K562 (cell line): ENCODE measurements around the gene ALDOC. TPM values are rescaled to one million over a fixed set of nuclear protein-coding genes. Genes with fewer than 3 reads are reported as not detected.

Source experiments
- ATAC-seq: fragments of 200-7000 bp; cut with Tn5 transposase; 3 replicates; pipeline ENCODE4 v1.9.1; 2020; ENCODE audit warnings: moderate library complexity
- BruUV-seq: library from RNA; stranded (reverse); fragments of 400-500 nt; replicated peaks from 2 replicates; lab custom pipeline; 2021; lab: Mats Ljungman, UMichigan
- CTCF ChIA-PET: fragments of 300-600 bp; formaldehyde crosslinking; extraction: SDS; loops from one replicate; lab custom pipeline; 2021; ENCODE audit warnings: low intra/inter-chr PET ratio; lab: Yijun Ruan, JAX
- POLR2A ChIA-PET: fragments of 300-600, 350-650 bp; sonication (Branson Sonifier 250); formaldehyde crosslinking; extraction: SDS; loops from one replicate; lab custom pipeline; 2021; ENCODE audit warnings: antibody characterized with exemption, inconsistent platforms; lab: Yijun Ruan, JAX
- DNase-seq, 4 experiments: peaks; one replicate each; pipeline versions ENCODE4 v3.0.0 to v3.0.0-alpha.2; 2011 to 2018; ENCODE audit warnings: low spot score in 3 of 4, mixed read lengths in 3 of 4; ENCODE audit errors: extremely low read depth in 1 of 4
- FAIRE-seq: peaks from 2 replicates; lab custom pipeline; 2011; peaks lifted over from hg19 to GRCh38; lab: Jason Lieb, UNC
- H2AFZ ChIP-seq: 2 replicates; pipeline ENCODE4 v1.6.0; 2011; ENCODE audit warnings: low read depth, low read length, control low read depth, inconsistent platforms
- H3K27ac ChIP-seq: fragments of 200-600 bp; 3 replicates; pipeline ENCODE4 v1.8.0; 2011; ENCODE audit warnings: low read depth, mild to moderate bottlenecking, control low read depth, inconsistent platforms, low read length, moderate library complexity, mixed read lengths; ENCODE audit errors: extremely low read depth
- H3K27me3 ChIP-seq, 2 experiments: fragments of 300-600 bp in 1 of 2; 2 replicates in 1 of 2; 3 replicates in 1 of 2; pipeline versions ENCODE4 v1.6.0 to v1.8.0; 2011; ENCODE audit warnings: inconsistent platforms in 2 of 2, low read length in 2 of 2, mild to moderate bottlenecking in 1 of 2, mixed read lengths in 1 of 2, moderate library complexity in 1 of 2; ENCODE audit not compliant: control insufficient read depth in 2 of 2, insufficient read depth in 2 of 2
- H3K36me3 ChIP-seq: fragments of 300-600 bp; 3 replicates; pipeline ENCODE4 v1.8.0; 2011; ENCODE audit warnings: mild to moderate bottlenecking, low read length, inconsistent platforms; ENCODE audit not compliant: control insufficient read depth, insufficient read depth
- H3K4me1 ChIP-seq, 2 experiments: fragments of 200-600 bp in 1 of 2; replicated peaks in 1 of 2; 2 replicates in 1 of 2; 3 replicates in 1 of 2; pipeline versions ENCODE4 v1.5.1 to v1.8.0; 2011; ENCODE audit warnings: inconsistent platforms in 2 of 2, low read length in 2 of 2, mild to moderate bottlenecking in 1 of 2, mixed read lengths in 1 of 2, moderate library complexity in 1 of 2; ENCODE audit not compliant: control insufficient read depth in 2 of 2, insufficient read depth in 2 of 2
- H3K4me2 ChIP-seq: 2 replicates; pipeline ENCODE4 v1.6.1; 2011; ENCODE audit warnings: low read length, control low read depth, inconsistent platforms, mixed read lengths; ENCODE audit not compliant: insufficient read depth
- H3K4me3 ChIP-seq: fragments of 200-600 bp; sonication (generic), shearing (Covaris generic); 2 replicates; pipeline ENCODE4 v1.5.1; 2016; ENCODE audit warnings: control low read depth, inconsistent platforms
- H3K79me2 ChIP-seq: fragments of 200-600 bp; 3 replicates; pipeline ENCODE4 v1.8.0; 2011; ENCODE audit warnings: low read length, inconsistent platforms; ENCODE audit not compliant: control insufficient read depth, insufficient read depth
- H3K9ac ChIP-seq, 2 experiments: 2 replicates each; pipeline versions ENCODE4 v1.6.0 to v1.6.1; 2011; ENCODE audit warnings: low read depth in 2 of 2, low read length in 2 of 2, control low read depth in 1 of 2, inconsistent platforms in 1 of 2, mild to moderate bottlenecking in 1 of 2, mixed read lengths in 1 of 2; ENCODE audit not compliant: insufficient read depth in 1 of 2
- H3K9me1 ChIP-seq: one replicate; pipeline ENCODE4 v1.6.0; 2011; ENCODE audit warnings: inconsistent platforms, mild to moderate bottlenecking, low read length, moderate library complexity; ENCODE audit not compliant: control insufficient read depth, insufficient read depth
- H3K9me3 ChIP-seq: replicated peaks from 2 replicates; pipeline ENCODE4 v1.5.1; 2011; ENCODE audit warnings: low read depth, low read length, inconsistent platforms; ENCODE audit not compliant: control insufficient read depth, insufficient read depth
- H4K20me1 ChIP-seq: replicated peaks from 2 replicates; pipeline ENCODE4 v1.6.1; 2011; ENCODE audit warnings: low read length, inconsistent platforms, mixed read lengths; ENCODE audit not compliant: control insufficient read depth, insufficient read depth
- BCOR ChIP-seq: fragments of 450-650 bp; IDR thresholded peaks from 2 replicates; pipeline ENCODE4 v1.6.1; 2016
- CBX3 ChIP-seq, 2 experiments: IDR thresholded peaks; 1 replicate in 1 of 2; 2 replicates in 1 of 2; pipeline ENCODE4 v1.6.1; 2012; ENCODE audit warnings: inconsistent platforms in 2 of 2, low read length in 2 of 2, borderline replicate concordance in 1 of 2, control low read depth in 1 of 2
- GTF2A2 ChIP-seq: IDR thresholded peaks from 2 replicates; pipeline ENCODE4 v1.6.1; 2016; ENCODE audit warnings: mild to moderate bottlenecking, missing genetic modification characterization, missing compliant biosample characterization
- KDM1A ChIP-seq, 2 experiments: fragments of 450-650 bp; IDR thresholded peaks; 2 replicates each; pipeline ENCODE4 v1.6.1; 2016; ENCODE audit warnings: mild to moderate bottlenecking in 2 of 2
- NCOA1 ChIP-seq: fragments of 450-650 bp; IDR thresholded peaks from 2 replicates; pipeline ENCODE4 v1.6.1; 2016; ENCODE audit warnings: low read depth
- RBM25 ChIP-seq: fragments of 200-400 bp; formaldehyde crosslinking; IDR thresholded peaks from 2 replicates; pipeline ENCODE4 v1.6.1; 2018; ENCODE audit warnings: low read length, low read depth, moderate library complexity; ENCODE audit not compliant: severe bottlenecking
- RCOR1 ChIP-seq, 2 experiments: IDR thresholded peaks; 2 replicates each; pipeline ENCODE4 v1.6.1; 2012; ENCODE audit warnings: low read depth in 2 of 2, low read length in 2 of 2, borderline replicate concordance in 1 of 2, improper control_type of control experiment in 1 of 2
- SMARCA5 ChIP-seq: fragments of 450-650 bp; IDR thresholded peaks from 2 replicates; pipeline ENCODE4 v1.6.1; 2016
- ZFP36 ChIP-seq: fragments of 150-350 bp; IDR thresholded peaks from 2 replicates; pipeline ENCODE4 v1.6.1; 2018; ENCODE audit warnings: low read length, low read depth; ENCODE audit not compliant: partially characterized antibody
- ZNF140 ChIP-seq: fragments of 250-450 bp; sonication (Bioruptor Pico); IDR thresholded peaks from 2 replicates; pipeline ENCODE4 v1.8.0; 2021; ENCODE audit warnings: moderate library complexity, mild to moderate bottlenecking, inconsistent platforms
- WGBS: fragments of 100-300 bp; shearing (Covaris generic); methylation state at CpG from one replicate; pipeline ENCODE4 v1.1.6; 2016; ENCODE audit warnings: low coverage, mixed read lengths; ENCODE audit not compliant: insufficient coverage; ENCODE audit errors: missing lambda C conversion rate; 5-methylcytosine and 5-hydroxymethylcytosine counted together
- in situ Hi-C: fragments of 300-500 bp; cut with MboI; formaldehyde crosslinking; loops from 4 replicates; pipeline ENCODE4 v1.15.0; 2018; ENCODE audit warnings: inconsistent platforms, mixed read lengths
- intact Hi-C: fragments of 100-400 bp; cut with micrococcal nuclease; formaldehyde crosslinking; loops from 2 replicates; pipeline ENCODE4 v1.14.2; 2022
- polyA plus RNA-seq, 8 experiments: library from polyadenylated mRNA; depleted of rRNA in 4 of 8; stranded (reverse) in 5 of 8; unstranded in 3 of 8; fragments of >200 nt; fragmentation: Nextera tagmentation in 2 of 8; fragmentation: Illumina TruSeq in 1 of 8; extraction: Ambion mirVana in 2 of 8; extraction: Trizol in 1 of 8; gene quantifications; 2 replicates each; pipeline versions ENCODE4 v1.2.1 to v1.2.3, GENCODE V29; 2011 to 2014; ENCODE audit warnings: inconsistent platforms in 1 of 8, missing spikeins in 1 of 8
- total RNA-seq, 7 experiments: library from RNA; depleted of rRNA in 6 of 7; stranded (reverse); fragments of >200 nt in 6 of 7; fragmentation: Illumina TruSeq in 2 of 7; extraction: Trizol in 2 of 7; gene quantifications; 2 replicates each; pipeline versions ENCODE4 v1.2.1 to v1.2.3, GENCODE V29; 2011 to 2021; ENCODE audit warnings: low replicate concordance in 1 of 7

The ALDOC gene
- total and polyA plus RNA-seq, 9 of the 15 experiments (the other 6 are each of a cell fraction or from before 2014, with no cell fraction given) = 43.2 to 263 (median 99.2) TPM

DNA sequence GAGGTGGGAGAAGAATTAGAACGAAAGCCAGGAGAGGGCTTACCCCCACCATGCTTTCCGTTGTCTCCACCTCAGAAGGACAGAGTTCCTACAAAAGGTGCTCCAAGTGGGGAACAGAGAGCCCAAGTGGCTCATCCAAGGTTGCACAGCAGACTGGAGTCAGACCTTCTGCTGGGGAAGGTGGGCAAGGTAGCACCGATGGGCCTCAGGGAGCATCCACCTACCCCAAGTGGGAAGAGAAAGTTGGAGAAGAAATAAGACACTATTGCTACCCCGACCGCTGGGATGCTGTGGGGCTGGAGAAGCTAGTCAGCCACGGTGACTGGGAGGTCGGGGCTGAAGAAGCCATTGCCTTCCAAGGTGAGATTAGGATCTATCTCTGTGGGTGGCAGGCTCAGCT lies 45.8 kb downstream of the ALDOC start:
- Histone ChIP-seq H3K79me2 (no peaks in the 10 kb centered on the region), H2AFZ (no peak overlapping the region), H3K4me2 (no peak overlapping the region), H3K36me3 (no peaks in the 10 kb centered on the region), H3K4me3 (no peak overlapping the region), H3K9me3 (peaks cover 8% of the 10 kb centered on the region), H3K9ac (peak overlapping the region in 1 of 2 experiments; percentile 16; a peak in 1 of 4 replicates), H4K20me1 (0 out of 2 replicates have a peak, but pooled peaks cover 11% of the 10 kb centered on the region), H3K27ac (no peak overlapping the region), H3K27me3 (peaks cover 5 to 27% of the 10 kb centered on the region in 2 experiments; a peak in 3 of 5 replicates), H3K9me1 (no peaks in the 10 kb centered on the region), H3K4me1 (peaks cover 18 to 38% of the 10 kb centered on the region in 2 experiments; a peak in 4 of 5 replicates)
- TF ChIP-seq KDM1A (IDR thresholded peaks at IDR 0.05) (peak; percentile 32 to 66; a peak in 3 of 4 replicates), ZFP36 (peak; percentile 82), RCOR1 (IDR thresholded peaks at IDR 0.05; ENCODE audit: borderline replicate concordance in 1 of 2, low read depth in 2 of 2, low read length in 2 of 2) (0 out of 4 replicates have a peak, but pooled peaks of 1 of the 2 experiments have one; percentile 22), BCOR (peak; percentile 89), CBX3 (IDR thresholded peaks at IDR 0.05; ENCODE audit: borderline replicate concordance in 1 of 2, low read length in 2 of 2) (no peak), RBM25 (peak; percentile 54), GTF2A2 (tag) (no peak), ZNF140 (CRISPR knock-in tag) (no peak), SMARCA5 (peak; percentile 62; the same call in 1 of the 2 replicates), NCOA1 (no peak)
- no TSS peak for BruUV-seq
- no peak for FAIRE-seq
- no peak for DNase-seq
- POLR2A ChIA-PET = interaction anchor here (0.6 to 1.5 kb wide), 3 partner anchors 20 to 394 kb away, joined by 3 to 6 read pairs (median 3); no protein-coding TSS in a partner anchor
- CTCF ChIA-PET = no interaction called here
- intact Hi-C loops (no loop called here), in situ Hi-C loops (no loop called here)
- 0% methylated on average over 7 of the region's 7 CpGs for WGBS
- ATAC-seq = no peak
